ENCODE results near the gene KIF22. TPM values are rescaled to one million over a fixed set of nuclear protein-coding genes. Genes with fewer than 3 reads are reported as not detected.
"Not testable (repeated sequence)": the region's sequence is repeated elsewhere in the genome, so short reads cannot be mapped to it uniquely, and the experiment has no call there.

The KIF22 gene
- polyA plus RNA-seq, 1 donor = 40.9 TPM

DNA sequence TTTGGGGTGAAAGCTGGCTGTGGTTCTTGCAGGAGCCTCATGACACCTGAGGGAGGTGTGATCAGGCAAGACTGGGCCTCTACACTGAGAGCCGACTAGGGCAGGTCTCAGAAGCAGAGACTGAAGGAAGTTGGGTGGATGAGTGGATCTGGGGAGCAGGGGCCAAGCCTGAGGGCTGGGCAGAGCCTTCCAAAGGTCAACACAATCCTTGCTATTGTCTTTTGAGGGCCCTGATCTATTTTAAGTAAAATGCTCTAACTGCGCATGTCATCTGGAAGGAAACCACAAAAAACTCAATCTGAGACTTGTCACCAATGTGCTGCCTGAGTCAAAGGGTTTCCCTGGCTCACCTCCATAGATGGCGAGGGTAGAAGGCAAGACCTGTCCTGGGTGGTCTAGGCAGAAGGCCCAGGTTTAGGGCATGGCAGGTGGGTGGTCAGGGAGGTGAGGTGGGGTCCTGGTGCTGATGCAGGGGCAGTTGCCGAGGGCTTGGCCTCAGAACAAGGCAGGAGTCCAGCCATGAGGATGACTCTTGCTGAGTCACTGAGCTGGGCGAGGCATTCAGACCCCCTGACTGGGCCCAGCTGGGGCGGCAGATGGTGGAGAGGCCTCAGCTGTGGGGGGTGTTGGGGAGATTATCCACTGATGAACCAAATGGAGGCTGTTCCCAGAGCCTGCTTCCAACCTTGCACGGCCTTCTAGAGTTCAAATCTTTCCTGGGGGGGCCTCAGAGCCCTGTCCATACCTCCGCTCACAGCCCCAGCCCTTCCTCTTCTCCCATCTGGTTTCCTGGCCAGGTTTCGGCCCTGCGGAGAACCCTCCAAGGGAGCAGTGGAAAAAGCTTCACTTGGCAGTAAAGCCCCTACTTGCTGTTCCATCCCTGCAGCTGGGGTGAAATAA is 34.8 kb downstream of the KIF22 start:
- no peak overlapping the region for H3K4me3 ChIP-seq (ENCODE audit: low read length)
- peak in 1 of 2 donors; percentile 79 for DNase-seq

DNA sequence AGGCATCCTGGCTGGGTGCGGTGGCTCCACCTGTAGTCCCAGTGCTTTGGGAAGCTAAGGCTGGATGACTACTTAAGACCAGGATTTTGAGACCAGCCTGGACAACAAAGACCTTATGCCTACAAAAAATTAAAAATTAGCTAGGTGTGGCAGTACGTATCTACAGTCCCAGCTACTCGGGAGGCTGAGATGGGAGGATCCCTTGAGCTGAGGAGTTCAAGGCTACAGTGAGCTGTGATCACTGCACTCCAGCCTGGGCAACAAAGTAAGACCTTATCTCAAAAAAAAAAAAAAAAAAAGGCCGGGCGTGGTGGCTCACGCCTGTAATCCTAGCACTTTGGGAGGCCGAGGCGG is 35.8 kb downstream of the KIF22 start:
- Histone ChIP-seq H3K4me3 (ENCODE audit: low read length) (no peak overlapping the region), H3K27ac (ENCODE audit: low read length) (peak overlapping the region; percentile 72), H3K36me3 (ENCODE audit: control insufficient read depth, insufficient read depth, low read length) (peaks cover 5% of the 10 kb centered on the region), H3K9me3 (ENCODE audit: control insufficient read depth, low read depth, low read length) (no peaks in the 10 kb centered on the region), H3K27me3 (ENCODE audit: control insufficient read depth, insufficient read depth, low read length) (no peaks in the 10 kb centered on the region), H3K4me1 (ENCODE audit: control insufficient read depth, insufficient read depth, low read length) (peaks cover 85% of the 10 kb centered on the region)
- WGBS (ENCODE audit: insufficient coverage, low lambda C conversion rate) = no CpG with 5 or more reads among the region's 8 CpGs
- no peak for DNase-seq

More for the DNA sequence above, 34.8 kb downstream of the KIF22 start:
- Histone ChIP-seq H3K36me3 (ENCODE audit: control insufficient read depth, insufficient read depth, low read length) (no peaks in the 10 kb centered on the region), H3K27ac (ENCODE audit: low read length) (peak overlapping the region; percentile 72), H3K9me3 (ENCODE audit: control insufficient read depth, low read depth, low read length) (no peaks in the 10 kb centered on the region), H3K4me1 (ENCODE audit: control insufficient read depth, insufficient read depth, low read length) (peaks cover 80% of the 10 kb centered on the region), H3K27me3 (ENCODE audit: control insufficient read depth, insufficient read depth, low read length) (no peaks in the 10 kb centered on the region)
- no CpG with 5 or more reads among the region's 10 CpGs for WGBS (ENCODE audit: insufficient coverage, low lambda C conversion rate)

DNA sequence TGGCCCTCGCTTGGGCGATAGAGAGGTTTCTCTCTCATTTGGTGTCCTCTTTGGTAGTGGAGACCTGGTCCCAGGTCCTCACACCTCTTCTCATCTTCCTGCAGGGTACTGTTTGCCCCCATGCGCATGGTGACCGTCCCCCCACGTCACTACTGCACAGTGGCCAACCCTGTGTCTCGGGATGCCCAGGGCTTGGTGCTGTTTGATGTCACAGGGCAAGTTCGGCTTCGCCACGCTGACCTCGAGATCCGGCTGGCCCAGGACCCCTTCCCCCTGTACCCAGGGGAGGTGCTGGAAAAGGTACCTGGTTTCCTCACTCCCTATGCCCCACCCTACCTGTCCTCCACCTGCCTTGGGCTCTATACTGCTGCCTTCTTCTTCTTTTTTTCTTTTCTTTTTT is 40.2 kb downstream of the KIF22 start:
- no peak for DNase-seq
- H3K9me3 ChIP-seq (ENCODE audit: control insufficient read depth, low read depth, low read length) = no peaks in the 10 kb centered on the region
- H3K27me3 ChIP-seq (ENCODE audit: control insufficient read depth, insufficient read depth, low read length) = no peaks in the 10 kb centered on the region
- H3K27ac ChIP-seq (ENCODE audit: low read length) = peak overlapping the region; percentile 94
- no CpG with 5 or more reads among the region's 11 CpGs for WGBS (ENCODE audit: insufficient coverage, low lambda C conversion rate)
- H3K36me3 ChIP-seq (ENCODE audit: control insufficient read depth, insufficient read depth, low read length) = peaks cover 39% of the 10 kb centered on the region
- no peak overlapping the region for H3K4me3 ChIP-seq (ENCODE audit: low read length)
- peaks cover 46% of the 10 kb centered on the region for H3K4me1 ChIP-seq (ENCODE audit: control insufficient read depth, insufficient read depth, low read length)

DNA sequence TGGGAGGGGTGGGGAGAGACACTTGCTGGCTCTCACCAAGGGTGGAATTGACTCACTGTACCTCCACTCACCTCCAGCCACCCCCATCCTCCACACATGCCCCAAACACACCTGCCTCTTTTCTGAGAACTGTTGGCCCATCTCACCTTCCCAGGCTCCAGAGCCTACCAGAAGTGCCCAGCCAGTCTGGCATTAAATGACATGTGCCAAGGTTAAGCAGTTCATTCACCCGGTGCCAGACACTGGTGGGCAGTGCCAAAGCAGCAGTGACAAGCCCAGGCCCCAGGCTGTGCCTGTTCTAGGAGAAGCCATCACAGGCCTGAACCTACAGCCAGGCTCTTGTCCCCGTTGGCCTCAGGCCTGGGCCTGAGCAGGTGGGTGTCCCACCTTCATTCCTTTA is 40.9 kb downstream of the KIF22 start:
- peaks cover 44% of the 10 kb centered on the region for H3K36me3 ChIP-seq (ENCODE audit: control insufficient read depth, insufficient read depth, low read length)
- WGBS (ENCODE audit: insufficient coverage, low lambda C conversion rate) = no CpG with 5 or more reads among the region's 2 CpGs
- H3K4me1 ChIP-seq (ENCODE audit: control insufficient read depth, insufficient read depth, low read length) = peaks cover 39% of the 10 kb centered on the region

DNA sequence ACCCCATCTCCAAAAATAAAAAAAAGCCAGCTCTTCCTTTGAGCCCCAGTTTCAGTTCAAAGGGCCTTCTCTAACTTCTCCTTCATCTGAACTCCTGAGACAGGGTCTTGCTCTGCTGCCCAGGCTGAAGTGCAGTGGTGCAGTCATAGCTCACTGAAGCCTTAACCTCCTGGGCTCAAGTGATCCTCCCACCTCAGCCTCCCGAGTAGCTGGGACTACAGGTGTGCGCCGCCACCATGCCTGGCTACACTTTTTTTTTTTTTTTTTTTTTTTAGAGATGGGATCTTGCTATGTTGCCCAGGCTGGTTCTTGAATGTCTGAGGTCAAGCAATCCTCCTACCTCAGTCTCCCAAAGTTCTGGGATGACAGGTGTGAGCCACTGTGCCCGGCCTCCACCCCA is 42.7 kb downstream of the KIF22 start:
- not testable (repeated sequence) for H3K27ac ChIP-seq (ENCODE audit: low read length); H3K9me3 ChIP-seq (ENCODE audit: control insufficient read depth, low read depth, low read length); H3K27me3 ChIP-seq (ENCODE audit: control insufficient read depth, insufficient read depth, low read length); DNase-seq; H3K4me3 ChIP-seq (ENCODE audit: low read length)
- WGBS (ENCODE audit: insufficient coverage, low lambda C conversion rate) = no CpG with 5 or more reads among the region's 4 CpGs
- H3K36me3 ChIP-seq (ENCODE audit: control insufficient read depth, insufficient read depth, low read length) = peaks cover 58% of the 10 kb centered on the region
- peaks cover 30% of the 10 kb centered on the region for H3K4me1 ChIP-seq (ENCODE audit: control insufficient read depth, insufficient read depth, low read length)

More for the DNA sequence above, 40.9 kb downstream of the KIF22 start:
- no peaks in the 10 kb centered on the region for H3K27me3 ChIP-seq (ENCODE audit: control insufficient read depth, insufficient read depth, low read length)
- H3K9me3 ChIP-seq (ENCODE audit: control insufficient read depth, low read depth, low read length) = no peaks in the 10 kb centered on the region
- no peak overlapping the region for H3K27ac ChIP-seq (ENCODE audit: low read length)
- no peak overlapping the region for H3K4me3 ChIP-seq (ENCODE audit: low read length)
- DNase-seq = no peak

DNA sequence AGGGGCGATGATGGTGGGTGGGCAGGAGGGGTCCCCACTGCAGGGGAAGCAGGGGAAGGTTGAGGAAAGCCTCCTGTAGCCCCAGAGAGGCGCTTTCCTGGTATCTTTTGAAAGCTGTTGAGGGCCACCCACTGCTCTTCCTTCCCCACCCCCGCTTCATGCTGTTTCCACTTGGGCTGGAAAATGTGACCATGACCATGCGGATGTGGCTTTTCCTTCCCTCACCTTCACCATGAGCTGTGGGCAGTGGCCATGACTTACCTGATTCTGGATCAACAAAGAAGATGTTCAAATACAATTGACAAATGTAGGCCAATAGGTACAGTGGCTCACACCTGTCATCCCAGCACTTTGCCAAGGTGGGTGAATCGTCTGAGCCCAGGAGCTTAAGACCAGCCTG is 43.5 kb downstream of the KIF22 start:
- Histone ChIP-seq H3K27ac (ENCODE audit: low read length) (no peak overlapping the region), H3K4me1 (ENCODE audit: control insufficient read depth, insufficient read depth, low read length) (peaks cover 22% of the 10 kb centered on the region), H3K4me3 (ENCODE audit: low read length) (no peak overlapping the region), H3K27me3 (ENCODE audit: control insufficient read depth, insufficient read depth, low read length) (no peaks in the 10 kb centered on the region), H3K9me3 (ENCODE audit: control insufficient read depth, low read depth, low read length) (no peaks in the 10 kb centered on the region), H3K36me3 (ENCODE audit: control insufficient read depth, insufficient read depth, low read length) (peaks cover 65% of the 10 kb centered on the region)
- no peak for DNase-seq
- WGBS (ENCODE audit: insufficient coverage, low lambda C conversion rate) = no CpG with 5 or more reads among the region's 5 CpGs

DNA sequence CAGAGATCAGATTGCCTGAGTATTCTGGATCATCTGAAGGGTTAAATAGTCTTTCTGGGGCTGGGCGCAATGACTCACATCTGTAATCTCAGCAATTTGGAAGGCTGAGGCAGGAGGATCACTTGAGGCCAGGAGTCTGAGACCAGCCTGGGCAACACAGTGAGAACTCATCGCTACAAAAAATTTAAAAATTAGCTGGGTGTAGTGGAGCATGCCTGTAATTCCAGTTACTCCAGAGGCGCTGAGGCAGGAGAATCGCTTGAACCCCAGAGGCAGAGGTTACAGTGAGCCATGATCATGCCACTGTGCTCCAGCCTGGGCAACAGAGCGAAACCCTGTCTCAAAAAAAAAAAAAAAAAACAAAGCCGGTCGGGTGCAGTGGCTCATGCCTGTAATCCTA is 45.4 kb downstream of the KIF22 start:
- no peaks in the 10 kb centered on the region for H3K9me3 ChIP-seq (ENCODE audit: control insufficient read depth, low read depth, low read length)
- no peak for DNase-seq
- no peak overlapping the region for H3K4me3 ChIP-seq (ENCODE audit: low read length)
- no peak overlapping the region for H3K27ac ChIP-seq (ENCODE audit: low read length)
- peaks cover 80% of the 10 kb centered on the region for H3K36me3 ChIP-seq (ENCODE audit: control insufficient read depth, insufficient read depth, low read length)
- peaks cover 6% of the 10 kb centered on the region for H3K4me1 ChIP-seq (ENCODE audit: control insufficient read depth, insufficient read depth, low read length)
- H3K27me3 ChIP-seq (ENCODE audit: control insufficient read depth, insufficient read depth, low read length) = no peaks in the 10 kb centered on the region
- no CpG with 5 or more reads among the region's 7 CpGs for WGBS (ENCODE audit: insufficient coverage, low lambda C conversion rate)

DNA sequence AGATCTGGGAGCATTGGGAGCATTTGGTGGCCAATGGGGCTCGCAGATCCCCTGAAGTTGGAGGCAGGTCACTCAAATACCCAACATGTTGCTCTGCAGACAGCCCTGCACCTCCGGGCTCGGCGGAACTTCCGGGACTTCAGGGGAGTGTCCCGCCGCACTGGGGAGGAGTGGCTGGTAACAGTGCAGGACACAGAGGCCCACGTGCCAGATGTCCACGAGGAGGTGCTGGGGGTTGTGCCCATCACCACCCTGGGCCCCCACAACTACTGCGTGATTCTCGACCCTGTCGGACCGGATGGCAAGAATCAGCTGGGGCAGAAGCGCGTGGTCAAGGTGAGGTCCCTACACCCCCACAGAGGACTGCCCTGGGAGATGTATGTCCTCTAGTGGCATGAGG is 46.1 kb downstream of the KIF22 start:
- no CpG with 5 or more reads among the region's 15 CpGs for WGBS (ENCODE audit: insufficient coverage, low lambda C conversion rate)
- H3K27ac ChIP-seq (ENCODE audit: low read length) = no peak overlapping the region
- peaks cover under 1% of the 10 kb centered on the region for H3K4me1 ChIP-seq (ENCODE audit: control insufficient read depth, insufficient read depth, low read length)
- H3K27me3 ChIP-seq (ENCODE audit: control insufficient read depth, insufficient read depth, low read length) = no peaks in the 10 kb centered on the region
- H3K36me3 ChIP-seq (ENCODE audit: control insufficient read depth, insufficient read depth, low read length) = peaks cover 82% of the 10 kb centered on the region
- no peaks in the 10 kb centered on the region for H3K9me3 ChIP-seq (ENCODE audit: control insufficient read depth, low read depth, low read length)
- no peak for DNase-seq
- no peak overlapping the region for H3K4me3 ChIP-seq (ENCODE audit: low read length)

DNA sequence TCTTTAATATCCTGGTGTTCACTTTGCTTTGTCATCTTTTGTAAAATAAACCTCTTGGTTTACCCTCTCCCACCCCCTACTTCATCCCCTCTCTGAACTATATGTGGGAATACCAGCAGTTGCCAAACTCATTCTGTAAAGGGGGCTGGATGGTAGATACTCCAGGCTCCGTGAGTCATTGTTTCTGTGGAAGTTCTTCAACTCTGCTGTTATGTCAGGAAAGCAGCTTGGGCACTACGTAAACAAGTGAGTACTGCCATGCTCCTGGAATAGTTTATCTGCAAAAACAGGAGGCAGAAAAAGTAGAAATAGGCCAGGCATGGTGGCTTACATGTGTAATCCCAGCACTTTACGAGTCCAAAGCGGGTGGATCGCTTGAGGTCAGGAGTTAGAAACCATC is 47.3 kb downstream of the KIF22 start:
- Histone ChIP-seq H3K36me3 (ENCODE audit: control insufficient read depth, insufficient read depth, low read length) (peaks cover 84% of the 10 kb centered on the region), H3K4me1 (ENCODE audit: control insufficient read depth, insufficient read depth, low read length) (no peaks in the 10 kb centered on the region), H3K9me3 (ENCODE audit: control insufficient read depth, low read depth, low read length) (no peaks in the 10 kb centered on the region), H3K4me3 (ENCODE audit: low read length) (no peak overlapping the region), H3K27ac (ENCODE audit: low read length) (no peak overlapping the region), H3K27me3 (ENCODE audit: control insufficient read depth, insufficient read depth, low read length) (no peaks in the 10 kb centered on the region)
- DNase-seq = no peak
- 95% methylated on average over 3 of the region's 5 CpGs for WGBS (ENCODE audit: insufficient coverage, low lambda C conversion rate)

DNA sequence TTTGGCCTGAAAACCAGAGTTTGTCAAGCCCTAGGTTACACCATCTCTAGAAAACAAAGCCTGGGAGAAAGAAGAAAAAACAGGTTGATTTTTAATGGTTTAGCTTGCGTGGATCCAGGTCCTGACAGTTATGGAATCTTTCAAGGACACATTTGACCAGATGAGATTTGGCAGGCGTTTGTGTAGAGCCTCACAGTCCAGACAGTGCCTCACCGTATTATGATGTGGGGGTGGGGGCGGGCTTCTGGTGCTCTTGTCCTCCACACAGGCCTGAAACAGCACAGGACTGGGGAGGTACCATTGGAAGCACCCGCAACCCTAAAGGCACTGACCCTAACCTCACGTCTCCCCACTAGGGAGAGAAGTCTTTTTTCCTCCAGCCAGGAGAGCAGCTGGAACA is 49.3 kb downstream of the KIF22 start:
- Histone ChIP-seq H3K36me3 (ENCODE audit: control insufficient read depth, insufficient read depth, low read length) (peaks cover 83% of the 10 kb centered on the region), H3K9me3 (ENCODE audit: control insufficient read depth, low read depth, low read length) (no peaks in the 10 kb centered on the region)
- WGBS (ENCODE audit: insufficient coverage, low lambda C conversion rate) = no CpG with 5 or more reads among the region's 6 CpGs

DNA sequence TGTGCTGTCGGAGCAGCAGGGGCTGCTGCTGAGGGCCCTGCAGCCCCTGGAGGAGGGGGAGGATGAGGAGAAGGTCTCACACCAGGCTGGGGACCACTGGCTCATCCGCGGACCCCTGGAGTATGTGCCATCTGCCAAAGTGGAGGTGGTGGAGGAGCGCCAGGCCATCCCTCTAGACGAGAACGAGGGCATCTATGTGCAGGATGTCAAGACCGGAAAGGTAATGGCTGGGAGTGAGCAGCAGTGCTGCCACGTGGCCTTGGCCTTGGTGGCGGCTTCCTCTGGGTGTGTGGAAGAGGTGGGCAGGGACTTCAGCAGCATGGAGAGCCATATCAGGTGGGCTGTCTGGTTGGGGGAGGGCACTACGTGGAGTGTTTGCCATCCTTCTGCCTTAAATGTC is 49.7 kb downstream of the KIF22 start:
- DNase-seq = no peak
- WGBS (ENCODE audit: insufficient coverage, low lambda C conversion rate) = 80% methylated on average over 1 of the region's 10 CpGs
- peaks cover 84% of the 10 kb centered on the region for H3K36me3 ChIP-seq (ENCODE audit: control insufficient read depth, insufficient read depth, low read length)
- no peaks in the 10 kb centered on the region for H3K4me1 ChIP-seq (ENCODE audit: control insufficient read depth, insufficient read depth, low read length)
- no peaks in the 10 kb centered on the region for H3K9me3 ChIP-seq (ENCODE audit: control insufficient read depth, low read depth, low read length)
- H3K4me3 ChIP-seq (ENCODE audit: low read length) = no peak overlapping the region
- no peaks in the 10 kb centered on the region for H3K27me3 ChIP-seq (ENCODE audit: control insufficient read depth, insufficient read depth, low read length)
- H3K27ac ChIP-seq (ENCODE audit: low read length) = no peak overlapping the region

More for the DNA sequence above, 49.3 kb downstream of the KIF22 start:
- H3K27me3 ChIP-seq (ENCODE audit: control insufficient read depth, insufficient read depth, low read length) = no peaks in the 10 kb centered on the region
- DNase-seq = no peak
- no peaks in the 10 kb centered on the region for H3K4me1 ChIP-seq (ENCODE audit: control insufficient read depth, insufficient read depth, low read length)
- H3K4me3 ChIP-seq (ENCODE audit: low read length) = no peak overlapping the region
- no peak overlapping the region for H3K27ac ChIP-seq (ENCODE audit: low read length)
